Immature natural killer cell (primary cell): ENCODE results near the gene IDH2. TPM values are rescaled to one million over a fixed set of nuclear protein-coding genes. Genes with fewer than 3 reads are reported as not detected.
"Not testable (repeated sequence)": the region's sequence is repeated elsewhere in the genome, so short reads cannot be mapped to it uniquely, and the experiment has no call there.

Experiments
- DNase-seq, 3 donors: peaks; one replicate each; pipeline ENCODE4 v3.0.0; 2022; ENCODE audit warnings: mixed read lengths in 1 of 3
- H3K27ac Mint-ChIP-seq, 6 donors: one replicate each; pipeline ENCODE4 v1.8.0; 2020; ENCODE audit warnings: mixed read lengths in 6 of 6, mild to moderate bottlenecking in 5 of 6, inconsistent platforms in 4 of 6, moderate library complexity in 3 of 6
- H3K27me3 Mint-ChIP-seq, 3 donors: one replicate each; pipeline ENCODE4 v1.8.0; 2020 to 2021; ENCODE audit warnings: low read depth in 3 of 3, mild to moderate bottlenecking in 3 of 3, mixed read lengths in 3 of 3, moderate library complexity in 3 of 3, inconsistent platforms in 1 of 3
- H3K36me3 Mint-ChIP-seq, 3 donors: one replicate each; pipeline ENCODE4 v1.8.0; 2020; ENCODE audit warnings: mixed read lengths in 3 of 3, inconsistent platforms in 2 of 3, mild to moderate bottlenecking in 2 of 3
- H3K4me1 Mint-ChIP-seq, 2 donors: one replicate each; pipeline ENCODE4 v1.8.0; 2020; ENCODE audit warnings: inconsistent platforms in 2 of 2, mild to moderate bottlenecking in 2 of 2, mixed read lengths in 2 of 2, moderate library complexity in 1 of 2
- H3K4me3 Mint-ChIP-seq, 5 donors: one replicate each; pipeline ENCODE4 v1.8.0; 2020; ENCODE audit warnings: mild to moderate bottlenecking in 5 of 5, mixed read lengths in 5 of 5, inconsistent platforms in 3 of 5, moderate library complexity in 3 of 5
- H3K9me3 Mint-ChIP-seq, 6 donors: one replicate each; pipeline ENCODE4 v1.8.0; 2020; ENCODE audit warnings: mild to moderate bottlenecking in 6 of 6, mixed read lengths in 6 of 6, inconsistent platforms in 4 of 6, moderate library complexity in 3 of 6
- polyA plus RNA-seq, 3 donors: library from polyadenylated mRNA; unstranded; fragments of 300-500 nt; fragmentation: Illumina TruSeq; gene quantifications; one replicate each; pipeline ENCODE4 v1.2.3, GENCODE V29; 2021

IDH2 gene
- polyA plus RNA-seq: 100 to 1,000 TPM; 160 to 330 (median 218) TPM

GRCh38 chr15:90101969-90102890 lies at the start of gene IDH2:
Gene IDH2 (minus strand): TSS chr15:90102468. CDS start chr15:90102390, 78 bp downstream.
- Mint-ChIP-seq H3K4me3 (peak within 1 kb of the TSS; percentile 84 to 97 (median 91)), H3K9me3 (peaks cover 0 to 2% (median 0%) of the 10 kb centered on the region in 6 donors), H3K4me1 (peaks cover 53 to 60% of the 10 kb centered on the region in 2 donors), H3K27ac (peak within 1 kb of the TSS; percentile 97 to 100 (median 98)), H3K36me3 (no peaks in the 10 kb centered on the region), H3K27me3 (peaks cover 0 to 12% (median 10%) of the 10 kb centered on the region in 3 donors)
- DNase-seq: peak; percentile 75 to 79 (median 78)

- H3K27ac Mint-ChIP-seq, DNase-seq, H3K4me3 Mint-ChIP-seq, H3K4me1 Mint-ChIP-seq, H3K9me3 Mint-ChIP-seq, H3K36me3 Mint-ChIP-seq, H3K27me3 Mint-ChIP-seq: not testable (repeated sequence)
Measured at GRCh38 chr15:90150551-90150950, 48.3 kb upstream of the IDH2 start.

GRCh38 chr15:90149609-90150340 lies 47.5 kb upstream of the IDH2 start:
- Mint-ChIP-seq H3K27ac (no peak overlapping the region), H3K4me1 (peaks cover 0 to 4% of the 10 kb centered on the region in 2 donors), H3K9me3 (no peaks in the 10 kb centered on the region), H3K4me3 (no peak overlapping the region), H3K36me3 (no peaks in the 10 kb centered on the region), H3K27me3 (peaks cover under 1 to 5% (median 2%) of the 10 kb centered on the region in 3 donors)
- no peak for DNase-seq

GRCh38 chr15:90146198-90146761 lies 44.0 kb upstream of the IDH2 start:
- DNase-seq, H3K4me3 Mint-ChIP-seq, H3K36me3 Mint-ChIP-seq, H3K4me1 Mint-ChIP-seq, H3K27ac Mint-ChIP-seq, H3K9me3 Mint-ChIP-seq, H3K27me3 Mint-ChIP-seq: not testable (repeated sequence)

GRCh38 chr15:90145761-90146160 lies 43.5 kb upstream of the IDH2 start:
- peaks cover 7 to 9% of the 10 kb centered on the region in 2 donors for H3K4me1 Mint-ChIP-seq
- DNase-seq: no peak
- H3K27me3 Mint-ChIP-seq: peaks cover 0 to 8% (median 2%) of the 10 kb centered on the region in 3 donors
- no peaks in the 10 kb centered on the region for H3K36me3 Mint-ChIP-seq
- H3K9me3 Mint-ChIP-seq: peaks cover 0 to 3% (median 0%) of the 10 kb centered on the region in 6 donors
- no peak overlapping the region for H3K27ac Mint-ChIP-seq
- H3K4me3 Mint-ChIP-seq: no peak overlapping the region

- DNase-seq: no peak
- Mint-ChIP-seq H3K9me3 (peaks cover 0 to 3% (median 0%) of the 10 kb centered on the region in 6 donors), H3K27ac (peak overlapping the region in 1 of 6 donors; percentile 76), H3K4me1 (peaks cover 7 to 9% of the 10 kb centered on the region in 2 donors), H3K27me3 (peaks cover 0 to 8% (median 2%) of the 10 kb centered on the region in 3 donors), H3K36me3 (no peaks in the 10 kb centered on the region), H3K4me3 (no peak overlapping the region)
Measured at GRCh38 chr15:90145259-90145658, 43.0 kb upstream of the IDH2 start.

GRCh38 chr15:90143166-90143655 lies 40.9 kb upstream of the IDH2 start:
- peaks cover 0 to 3% (median 0%) of the 10 kb centered on the region in 6 donors for H3K9me3 Mint-ChIP-seq
- no peak overlapping the region for H3K27ac Mint-ChIP-seq
- peaks cover 7 to 9% of the 10 kb centered on the region in 2 donors for H3K4me1 Mint-ChIP-seq
- H3K27me3 Mint-ChIP-seq: peaks cover 0 to 8% (median 4%) of the 10 kb centered on the region in 3 donors
- H3K36me3 Mint-ChIP-seq: no peaks in the 10 kb centered on the region
- DNase-seq: peak; percentile 27 to 44 (median 28)
- peak overlapping the region in 1 of 5 donors; percentile 11 for H3K4me3 Mint-ChIP-seq

GRCh38 chr15:90142216-90143165 lies 40.2 kb upstream of the IDH2 start:
- peak in 2 of 3 donors; percentile 9 to 37 for DNase-seq
- Mint-ChIP-seq H3K27ac (peak overlapping the region in 2 of 6 donors; percentile 13 to 61), H3K4me3 (peak overlapping the region in 4 of 5 donors; percentile 7 to 46 (median 24)), H3K36me3 (no peaks in the 10 kb centered on the region), H3K27me3 (peaks cover 0 to 8% (median 4%) of the 10 kb centered on the region in 3 donors), H3K9me3 (peaks cover 0 to 3% (median 0%) of the 10 kb centered on the region in 6 donors), H3K4me1 (peaks cover 7 to 9% of the 10 kb centered on the region in 2 donors)

GRCh38 chr15:90141646-90142045 lies 39.4 kb upstream of the IDH2 start:
- Mint-ChIP-seq H3K4me3 (no peak overlapping the region), H3K36me3 (no peaks in the 10 kb centered on the region), H3K4me1 (peaks cover 7 to 9% of the 10 kb centered on the region in 2 donors), H3K27me3 (peaks cover 0 to 5% (median 4%) of the 10 kb centered on the region in 3 donors), H3K27ac (no peak overlapping the region), H3K9me3 (peaks cover 0 to 3% (median 0%) of the 10 kb centered on the region in 6 donors)
- DNase-seq: no peak

GRCh38 chr15:90139549-90139948 lies 37.3 kb upstream of the IDH2 start:
- H3K36me3 Mint-ChIP-seq, H3K27me3 Mint-ChIP-seq, H3K27ac Mint-ChIP-seq, H3K9me3 Mint-ChIP-seq, H3K4me1 Mint-ChIP-seq, DNase-seq, H3K4me3 Mint-ChIP-seq: not testable (repeated sequence)

GRCh38 chr15:90138071-90138833 lies 36.0 kb upstream of the IDH2 start:
- DNase-seq: no peak
- Mint-ChIP-seq H3K27me3 (peaks cover 0 to 3% (median 1%) of the 10 kb centered on the region in 3 donors), H3K4me3 (no peak overlapping the region), H3K27ac (no peak overlapping the region), H3K36me3 (no peaks in the 10 kb centered on the region), H3K4me1 (peaks cover 6 to 7% of the 10 kb centered on the region in 2 donors), H3K9me3 (peaks cover 0 to 3% (median 0%) of the 10 kb centered on the region in 6 donors)

- Mint-ChIP-seq H3K4me3 (no peak overlapping the region), H3K36me3 (no peaks in the 10 kb centered on the region), H3K4me1 (no peaks in the 10 kb centered on the region), H3K27me3 (peaks cover 0 to 10% (median 3%) of the 10 kb centered on the region in 3 donors), H3K27ac (no peak overlapping the region), H3K9me3 (no peaks in the 10 kb centered on the region)
- DNase-seq: no peak
Measured at GRCh38 chr15:90132437-90132836, 30.2 kb upstream of the IDH2 start.
